ENCODE results near the gene MED25.
A peak's percentile ranks its signal among the peaks of the same experiment; 100 is the strongest.

GRCh38 chr19:49854378-49855263, 36.5 kb downstream of the MED25 start:
- no peak for TF ChIP-seq GATA2 (CRISPR knock-in tag; IDR thresholded peaks at IDR 0.05)
- TF ChIP-seq CTCF (IDR thresholded peaks at IDR 0.05): no peak
- TF ChIP-seq POLR2AphosphoS5 (IDR thresholded peaks at IDR 0.05; ENCODE audit: low read depth, low read length): no peak; the same call in 1 of the 2 replicates
- 0 out of 2 replicates have a peak, but pooled peaks have one; percentile 4 for TF ChIP-seq SIN3A (IDR thresholded peaks at IDR 0.05; ENCODE audit: borderline replicate concordance, low read depth, low read length)
